MCF 10A (cell line): Measurements from ENCODE around the gene SNTN. TPM values are rescaled to one million over a fixed set of nuclear protein-coding genes. Genes with fewer than 3 reads are reported as not detected.
A peak's percentile ranks its signal among the peaks of the same experiment; 100 is the strongest.

Experiments used
- BruUV-seq: library from RNA; stranded (reverse); fragments of 400-500 nt; replicated peaks from 2 replicates; lab custom pipeline; 2021; lab: Mats Ljungman, UMichigan
- CTCF ChIA-PET: fragments of 300-600 bp; sonication (Branson Sonifier 250); formaldehyde crosslinking; extraction: SDS; loops from one replicate; lab custom pipeline; 2021; ENCODE audit warnings: antibody characterized with exemption, inconsistent platforms; lab: Yijun Ruan, JAX
- POLR2A ChIA-PET: fragments of 300-600, 350-650 bp; sonication (Branson Sonifier 250); formaldehyde crosslinking; extraction: SDS; loops from one replicate; lab custom pipeline; 2020; ENCODE audit warnings: antibody characterized with exemption, inconsistent platforms; lab: Yijun Ruan, JAX
- DNase-seq: peaks from one replicate; pipeline ENCODE4 v3.0.0-alpha.2; 2018; ENCODE audit not compliant: unreplicated experiment
- H3K27ac Mint-ChIP-seq: one replicate; pipeline ENCODE4 v1.8.0; 2022; ENCODE audit warnings: mild to moderate bottlenecking, low read depth, mixed read lengths; ENCODE audit not compliant: unreplicated experiment
- H3K27me3 Mint-ChIP-seq: one replicate; pipeline ENCODE4 v1.8.0; 2022; ENCODE audit warnings: mixed read lengths; ENCODE audit not compliant: insufficient read depth, unreplicated experiment
- H3K36me3 Mint-ChIP-seq: one replicate; pipeline ENCODE4 v1.8.0; 2022; ENCODE audit warnings: mild to moderate bottlenecking, moderate library complexity, mixed read lengths; ENCODE audit not compliant: insufficient read depth, unreplicated experiment
- H3K4me1 Mint-ChIP-seq: one replicate; pipeline ENCODE4 v1.8.0; 2022; ENCODE audit warnings: mixed read lengths; ENCODE audit not compliant: insufficient read depth, unreplicated experiment
- H3K4me3 Mint-ChIP-seq: one replicate; pipeline ENCODE4 v1.8.0; 2022; ENCODE audit warnings: mild to moderate bottlenecking, moderate library complexity, mixed read lengths; ENCODE audit not compliant: unreplicated experiment
- H3K9me3 Mint-ChIP-seq: one replicate; pipeline ENCODE4 v1.8.0; 2022; ENCODE audit warnings: mixed read lengths; ENCODE audit not compliant: unreplicated experiment
- CTCF ChIP-seq: fragments of 200-600 bp; IDR thresholded peaks from one replicate; pipeline ENCODE4 v1.8.0; 2022; ENCODE audit warnings: antibody characterized with exemption, mild to moderate bottlenecking; ENCODE audit not compliant: unreplicated experiment
- intact Hi-C: fragments of 100-400 bp; cut with micrococcal nuclease; formaldehyde crosslinking; loops from 2 replicates; pipeline ENCODE4 v1.14.1; 2022
- total RNA-seq: library from RNA; stranded (reverse); gene quantifications from 2 replicates; pipeline ENCODE4 v1.2.3, GENCODE V29; 2022

The SNTN gene
- total RNA-seq, 1 experiment from 2014 or later: not detected

- no TSS peak for BruUV-seq
- Mint-ChIP-seq H3K9me3 (no peaks in the 10 kb centered on the region), H3K27me3 (peaks cover 13% of the 10 kb centered on the region), H3K36me3 (no peaks in the 10 kb centered on the region), H3K4me3 (no peak overlapping the region), H3K4me1 (no peaks in the 10 kb centered on the region), H3K27ac (no peak overlapping the region)
- CTCF ChIA-PET: no interaction called here
- DNase-seq: no peak
- TF ChIP-seq CTCF: no peak
- POLR2A ChIA-PET: no interaction called here
- intact Hi-C loops: no loop called here
Measured at GRCh38 chr3:63655519-63655918, 3.0 kb downstream of the SNTN start.

GRCh38 chr3:63656786-63657185 is 4.3 kb downstream of the SNTN start:
- BruUV-seq: no TSS peak
- ChIA-PET CTCF (interaction anchor here (0.6 to 1.4 kb wide), 2 partner anchors 16 to 85 kb away, joined by 3 to 4 read pairs; no protein-coding TSS in a partner anchor), POLR2A (interaction anchor here (0.5 kb wide), 1 partner anchor 21 kb away, joined by 3 read pairs; no protein-coding TSS in a partner anchor)
- Mint-ChIP-seq H3K36me3 (no peaks in the 10 kb centered on the region), H3K9me3 (no peaks in the 10 kb centered on the region), H3K4me3 (no peak overlapping the region), H3K27me3 (peaks cover 8% of the 10 kb centered on the region), H3K4me1 (no peaks in the 10 kb centered on the region), H3K27ac (no peak overlapping the region)
- intact Hi-C loops: no loop called here
- TF ChIP-seq CTCF: no peak
- no peak for DNase-seq

- Mint-ChIP-seq H3K4me1 (no peaks in the 10 kb centered on the region), H3K9me3 (no peaks in the 10 kb centered on the region), H3K27me3 (no peaks in the 10 kb centered on the region), H3K27ac (no peak overlapping the region), H3K4me3 (no peak overlapping the region), H3K36me3 (no peaks in the 10 kb centered on the region)
- intact Hi-C loops: loop anchor here (1.0 kb wide), 1 partner anchor 131 kb away; no protein-coding TSS in a partner anchor
- POLR2A ChIA-PET: interaction anchor here (0.7 kb wide), 1 partner anchor 12 kb away, joined by 3 read pairs; no protein-coding TSS in a partner anchor
- TF ChIP-seq CTCF: no peak
- no TSS peak for BruUV-seq
- CTCF ChIA-PET: interaction anchor here (0.6 to 2.8 kb wide), 5 partner anchors 33 to 704 kb away, joined by 3 to 19 read pairs (median 5); partner anchors contain the start of gene C3orf49
- peak; percentile 23 for DNase-seq
Measured at GRCh38 chr3:63661242-63661641, 8.8 kb downstream of the SNTN start.

- H3K4me1 Mint-ChIP-seq: no peaks in the 10 kb centered on the region
- POLR2A ChIA-PET: interaction anchor here (0.7 kb wide), 1 partner anchor 12 kb away, joined by 3 read pairs; no protein-coding TSS in a partner anchor
Measured at GRCh38 chr3:63662011-63662410, 9.5 kb downstream of the SNTN start.

More at GRCh38 chr3:63662011-63662410, 9.5 kb downstream of the SNTN start:
- Mint-ChIP-seq H3K9me3 (no peaks in the 10 kb centered on the region), H3K4me3 (no peak overlapping the region), H3K27ac (no peak overlapping the region), H3K27me3 (no peaks in the 10 kb centered on the region), H3K36me3 (no peaks in the 10 kb centered on the region)
- TF ChIP-seq CTCF: no peak
- intact Hi-C loops: loop anchor here (1.0 kb wide), 1 partner anchor 311 kb away; no protein-coding TSS in a partner anchor
- no TSS peak for BruUV-seq
- no peak for DNase-seq
- CTCF ChIA-PET: interaction anchor here (0.6 to 2.8 kb wide), 6 partner anchors 143 to 1817 kb away, joined by 3 to 19 read pairs (median 4); partner anchors contain the start of gene C3orf49
